ENCODE data around the gene NPEPPS. TPM values are rescaled to one million over a fixed set of nuclear protein-coding genes. Genes with fewer than 3 reads are reported as not detected.

Gene NPEPPS
- total RNA-seq, 1 experiment from 2014 or later: 78.4 TPM

DNA sequence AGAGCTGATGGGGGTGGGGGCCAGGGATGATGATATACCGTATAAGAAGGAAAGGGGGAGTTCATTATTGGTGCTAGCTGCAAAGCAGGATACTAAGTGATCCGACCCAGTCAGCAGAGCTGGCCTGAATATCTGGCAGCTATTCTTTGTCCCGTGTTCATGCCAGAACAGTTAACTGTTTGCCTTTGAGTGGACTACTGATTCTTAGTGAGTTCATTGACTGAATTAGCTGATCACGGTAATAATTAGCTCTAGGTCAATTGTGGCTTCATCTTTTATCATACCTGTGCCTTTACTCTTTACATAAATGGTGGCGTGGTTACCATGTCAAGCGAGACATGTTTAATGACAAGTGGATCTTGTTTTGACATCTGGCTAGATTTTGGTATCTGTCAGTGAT is 124.1 kb downstream of the NPEPPS start:
- no peak for DNase-seq (ENCODE audit: unreplicated experiment)
- TF ChIP-seq, protein P1, sequence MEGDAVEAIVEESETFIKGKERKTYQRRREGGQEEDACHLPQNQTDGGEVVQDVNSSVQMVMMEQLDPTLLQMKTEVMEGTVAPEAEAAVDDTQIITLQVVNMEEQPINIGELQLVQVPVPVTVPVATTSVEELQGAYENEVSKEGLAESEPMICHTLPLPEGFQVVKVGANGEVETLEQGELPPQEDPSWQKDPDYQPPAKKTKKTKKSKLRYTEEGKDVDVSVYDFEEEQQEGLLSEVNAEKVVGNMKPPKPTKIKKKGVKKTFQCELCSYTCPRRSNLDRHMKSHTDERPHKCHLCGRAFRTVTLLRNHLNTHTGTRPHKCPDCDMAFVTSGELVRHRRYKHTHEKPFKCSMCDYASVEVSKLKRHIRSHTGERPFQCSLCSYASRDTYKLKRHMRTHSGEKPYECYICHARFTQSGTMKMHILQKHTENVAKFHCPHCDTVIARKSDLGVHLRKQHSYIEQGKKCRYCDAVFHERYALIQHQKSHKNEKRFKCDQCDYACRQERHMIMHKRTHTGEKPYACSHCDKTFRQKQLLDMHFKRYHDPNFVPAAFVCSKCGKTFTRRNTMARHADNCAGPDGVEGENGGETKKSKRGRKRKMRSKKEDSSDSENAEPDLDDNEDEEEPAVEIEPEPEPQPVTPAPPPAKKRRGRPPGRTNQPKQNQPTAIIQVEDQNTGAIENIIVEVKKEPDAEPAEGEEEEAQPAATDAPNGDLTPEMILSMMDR (IDR thresholded peaks at IDR 0.05; ENCODE audit: unreplicated experiment): no peak
- Mint-ChIP-seq H3K4me1 (ENCODE audit: insufficient read depth, unreplicated experiment) (peaks cover 22% of the 10 kb centered on the region), H3K36me3 (ENCODE audit: insufficient read depth, unreplicated experiment) (peaks cover 91% of the 10 kb centered on the region), H3K27me3 (ENCODE audit: insufficient read depth, unreplicated experiment) (no peaks in the 10 kb centered on the region), H3K9me3 (ENCODE audit: unreplicated experiment) (no peaks in the 10 kb centered on the region), H3K4me3 (ENCODE audit: unreplicated experiment) (no peak overlapping the region), H3K27ac (ENCODE audit: low read depth, unreplicated experiment) (peak overlapping the region; percentile 26)
- no TSS peak for BruUV-seq (replicated peaks)
- CTCF ChIA-PET: interaction anchor here (0.6 to 3.2 kb wide), 7 partner anchors 10 to 172 kb away, joined by 3 to 28 read pairs (median 5); no protein-coding TSS in a partner anchor
- intact Hi-C loops (cut with micrococcal nuclease): no loop called here
- POLR2A ChIA-PET: interaction anchor here (0.6 kb wide), 2 partner anchors 9 to 21 kb away, joined by 3 to 4 read pairs; no protein-coding TSS in a partner anchor

DNA sequence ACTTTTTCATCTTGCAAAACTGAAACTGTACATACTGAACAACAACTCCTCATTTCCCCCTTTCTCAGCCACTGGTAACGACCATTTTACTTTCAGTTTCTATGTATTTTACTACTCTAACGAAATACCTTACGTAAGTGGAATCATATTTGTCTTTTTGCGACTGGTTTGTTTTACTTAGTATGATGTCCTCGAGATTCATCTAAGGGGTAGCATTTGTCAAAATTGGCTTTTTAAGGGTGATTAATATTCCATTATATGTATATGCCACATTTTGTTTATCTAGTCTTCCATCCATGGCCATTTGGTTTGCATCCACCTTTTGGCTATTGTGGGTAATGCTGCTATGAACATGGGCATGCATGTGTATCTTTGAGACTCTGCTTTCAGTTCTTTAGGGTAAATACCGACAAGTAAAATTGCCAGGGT is 129.2 kb downstream of the NPEPPS start:
- H3K27me3 Mint-ChIP-seq (ENCODE audit: insufficient read depth, unreplicated experiment): no peaks in the 10 kb centered on the region
- ChIA-PET POLR2A (interaction anchor here (0.7 kb wide), 1 partner anchor 41 kb away, joined by 3 read pairs; no protein-coding TSS in a partner anchor), CTCF (no interaction called here)
- peaks cover 98% of the 10 kb centered on the region for H3K36me3 Mint-ChIP-seq (ENCODE audit: insufficient read depth, unreplicated experiment)
- H3K4me1 Mint-ChIP-seq (ENCODE audit: insufficient read depth, unreplicated experiment): peaks cover 16% of the 10 kb centered on the region
- no peak for DNase-seq (ENCODE audit: unreplicated experiment)
- no TSS peak for BruUV-seq (replicated peaks)
- H3K9me3 Mint-ChIP-seq (ENCODE audit: unreplicated experiment): no peaks in the 10 kb centered on the region
- H3K4me3 Mint-ChIP-seq (ENCODE audit: unreplicated experiment): no peak overlapping the region
- intact Hi-C loops (cut with micrococcal nuclease): no loop called here
- TF ChIP-seq, protein P1 (IDR thresholded peaks at IDR 0.05; ENCODE audit: unreplicated experiment): no peak
- H3K27ac Mint-ChIP-seq (ENCODE audit: low read depth, unreplicated experiment): no peak overlapping the region

DNA sequence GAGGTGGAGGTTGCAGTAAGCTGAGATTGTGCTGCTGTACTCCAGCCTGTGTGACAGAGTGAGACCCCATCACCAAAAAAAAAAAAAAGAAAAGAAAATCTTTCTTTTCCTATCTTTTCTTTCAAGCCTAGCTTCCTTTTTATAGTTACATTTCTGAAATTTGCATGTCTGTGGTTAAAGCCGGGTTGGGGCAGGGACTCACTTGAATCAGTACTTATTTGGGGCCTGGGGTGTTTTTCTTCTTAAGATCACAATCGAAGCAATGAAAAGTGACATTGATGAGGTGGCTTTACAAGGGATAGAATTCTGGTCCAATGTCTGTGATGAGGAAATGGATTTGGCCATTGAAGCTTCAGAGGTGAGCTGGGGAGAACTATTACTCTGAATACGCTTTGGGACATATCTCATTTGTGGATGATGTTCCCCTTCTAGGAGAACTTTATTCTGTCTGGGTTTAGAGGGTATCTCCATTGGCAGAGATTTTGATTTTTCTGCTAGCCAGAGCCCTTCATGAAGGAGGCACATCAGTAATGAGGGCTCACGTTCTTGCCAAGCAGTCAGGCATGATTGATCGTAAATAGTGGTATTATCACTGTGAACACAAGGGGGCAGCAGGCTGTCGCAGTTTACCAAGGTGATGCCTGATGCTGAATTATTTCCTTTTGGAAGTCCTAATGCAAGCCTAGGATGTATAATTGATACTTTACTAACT is 133.2 kb downstream of the NPEPPS start:
- DNase-seq (ENCODE audit: unreplicated experiment): peak; percentile 64
- intact Hi-C loops (cut with micrococcal nuclease): no loop called here
- no peak overlapping the region for H3K27ac Mint-ChIP-seq (ENCODE audit: low read depth, unreplicated experiment)

DNA sequence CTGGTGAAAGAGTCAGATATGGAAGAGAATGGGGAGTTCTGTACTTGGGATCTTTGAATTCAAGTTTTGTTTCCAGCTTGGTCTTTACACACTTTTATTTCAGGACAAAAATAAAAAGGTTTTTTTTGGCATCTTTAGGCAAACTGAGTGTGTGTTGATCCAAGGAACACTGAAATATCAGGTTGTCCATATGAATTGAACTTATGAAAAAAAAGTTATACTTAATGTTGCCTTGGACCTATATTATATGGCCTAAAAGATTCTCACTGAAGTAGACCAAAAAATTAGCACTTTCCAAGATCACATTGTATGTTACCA is 133.7 kb downstream of the NPEPPS start:
- no peak overlapping the region for H3K4me3 Mint-ChIP-seq (ENCODE audit: unreplicated experiment)
- ChIA-PET POLR2A (interaction anchor here (1.0 to 2.9 kb wide), 6 partner anchors 10 to 137 kb away, joined by 3 to 25 read pairs (median 6); partner anchors contain the start of gene KPNB1), CTCF (interaction anchor here (0.6 to 3.9 kb wide), 11 partner anchors 8 to 435 kb away, joined by 3 to 28 read pairs (median 5); no protein-coding TSS in a partner anchor)
- TF ChIP-seq, protein P1 (IDR thresholded peaks at IDR 0.05; ENCODE audit: unreplicated experiment): no peak
- no TSS peak for BruUV-seq (replicated peaks)
- H3K36me3 Mint-ChIP-seq (ENCODE audit: insufficient read depth, unreplicated experiment): peaks cover 98% of the 10 kb centered on the region
- H3K9me3 Mint-ChIP-seq (ENCODE audit: unreplicated experiment): no peaks in the 10 kb centered on the region
- peaks cover 14% of the 10 kb centered on the region for H3K4me1 Mint-ChIP-seq (ENCODE audit: insufficient read depth, unreplicated experiment)
- H3K27ac Mint-ChIP-seq (ENCODE audit: low read depth, unreplicated experiment): no peak overlapping the region
- no peaks in the 10 kb centered on the region for H3K27me3 Mint-ChIP-seq (ENCODE audit: insufficient read depth, unreplicated experiment)
- intact Hi-C loops (cut with micrococcal nuclease): no loop called here
- DNase-seq (ENCODE audit: unreplicated experiment): no peak

More for the DNA sequence above, 133.2 kb downstream of the NPEPPS start:
- no peak overlapping the region for H3K4me3 Mint-ChIP-seq (ENCODE audit: unreplicated experiment)
- H3K9me3 Mint-ChIP-seq (ENCODE audit: unreplicated experiment): no peaks in the 10 kb centered on the region
- no TSS peak for BruUV-seq (replicated peaks)
- ChIA-PET CTCF (interaction anchor here (0.6 to 3.9 kb wide), 12 partner anchors 10 to 435 kb away, joined by 3 to 28 read pairs (median 6); no protein-coding TSS in a partner anchor), POLR2A (interaction anchor here (0.7 to 2.9 kb wide), 5 partner anchors 8 to 146 kb away, joined by 4 to 25 read pairs (median 5); partner anchors contain the start of gene KPNB1)
- TF ChIP-seq, protein P1 (IDR thresholded peaks at IDR 0.05; ENCODE audit: unreplicated experiment): peak; percentile 47
- peaks cover 98% of the 10 kb centered on the region for H3K36me3 Mint-ChIP-seq (ENCODE audit: insufficient read depth, unreplicated experiment)
- no peaks in the 10 kb centered on the region for H3K27me3 Mint-ChIP-seq (ENCODE audit: insufficient read depth, unreplicated experiment)
- H3K4me1 Mint-ChIP-seq (ENCODE audit: insufficient read depth, unreplicated experiment): peaks cover 14% of the 10 kb centered on the region

Data from MCF 10A (cell line).